Common myeloid progenitor, CD34-positive (primary cell): ENCODE results near the gene TEC.
A peak's percentile ranks its signal among the peaks of the same experiment; 100 is the strongest.
"Not testable (repeated sequence)": the region's sequence is repeated elsewhere in the genome, so short reads cannot be mapped to it uniquely, and the experiment has no call there.

Experiments used
- CTCF ChIA-PET: fragments of 350-600 bp; sonication (Branson Sonifier 250); formaldehyde crosslinking; loops from one replicate; lab custom pipeline; 2021; ENCODE audit warnings: antibody characterized with exemption; lab: Charles Lee
- POLR2A ChIA-PET: fragments of 350-600 bp; sonication (Branson Sonifier 250); formaldehyde crosslinking; loops from one replicate; lab custom pipeline; 2021; ENCODE audit warnings: antibody characterized with exemption; lab: Charles Lee
- DNase-seq, 3 donors: peaks; one replicate each; pipeline versions ENCODE4 v3.0.0 to v3.0.0-alpha.2; 2013
- H3K27ac ChIP-seq, 2 experiments: 1 replicate in 1 of 2; 2 replicates in 1 of 2; pipeline ENCODE4 v1.7.0; 2013; ENCODE audit warnings: inconsistent platforms in 2 of 2, low read length in 2 of 2, mild to moderate bottlenecking in 2 of 2, low read depth in 1 of 2, moderate library complexity in 1 of 2; ENCODE audit not compliant: severe bottlenecking in 2 of 2, insufficient read depth in 1 of 2, poor library complexity in 1 of 2
- H3K27me3 ChIP-seq, 5 experiments: replicated peaks in 2 of 5; 1 replicate in 3 of 5; 2 replicates in 2 of 5; pipeline versions ENCODE4 v1.6.1 to v1.7.0; 2013; ENCODE audit warnings: low read length in 4 of 5, mild to moderate bottlenecking in 2 of 5, moderate library complexity in 2 of 5, inconsistent platforms in 1 of 5; ENCODE audit not compliant: insufficient read depth in 5 of 5, control insufficient read depth in 4 of 5
- H3K36me3 ChIP-seq, 4 experiments: 1 replicate in 2 of 4; 2 replicates in 2 of 4; pipeline versions ENCODE4 v1.6.1 to v1.7.0; 2013; ENCODE audit warnings: low read length in 3 of 4, control low read depth in 1 of 4, mild to moderate bottlenecking in 1 of 4; ENCODE audit not compliant: control insufficient read depth in 4 of 4, insufficient read depth in 4 of 4
- H3K4me1 ChIP-seq, 4 experiments: 1 replicate in 3 of 4; 2 replicates in 1 of 4; pipeline versions ENCODE4 v1.6.1 to v1.7.1; 2013; ENCODE audit warnings: low read length in 3 of 4, mild to moderate bottlenecking in 3 of 4, control low read depth in 1 of 4, inconsistent platforms in 1 of 4, moderate library complexity in 1 of 4; ENCODE audit not compliant: control insufficient read depth in 4 of 4, insufficient read depth in 4 of 4; ENCODE audit errors: control extremely low read depth in 1 of 4
- H3K4me3 ChIP-seq, 7 experiments: 1 replicate in 4 of 7; 2 replicates in 3 of 7; pipeline versions ENCODE4 v1.5.1 to v1.7.0; 2013; ENCODE audit warnings: mild to moderate bottlenecking in 7 of 7, low read length in 6 of 7, moderate library complexity in 6 of 7, inconsistent platforms in 2 of 7, low read depth in 2 of 7, control low read depth in 1 of 7; ENCODE audit not compliant: insufficient read depth in 4 of 7, control insufficient read depth in 1 of 7; ENCODE audit errors: extremely low read depth in 1 of 7
- H3K9me3 ChIP-seq, 5 experiments: 1 replicate in 4 of 5; 2 replicates in 1 of 5; pipeline versions ENCODE4 v1.6.1 to v1.7.1; 2013; ENCODE audit warnings: low read length in 4 of 5, mild to moderate bottlenecking in 2 of 5, inconsistent platforms in 1 of 5, low read depth in 1 of 5, moderate library complexity in 1 of 5; ENCODE audit not compliant: control insufficient read depth in 4 of 5, insufficient read depth in 2 of 5; ENCODE audit errors: control extremely low read depth in 1 of 5
- WGBS: methylation state at CpG from one replicate; pipeline ENCODE4 v1.1.5; 2013; ENCODE audit not compliant: insufficient coverage; 5-methylcytosine and 5-hydroxymethylcytosine counted together

TEC gene

GRCh38 chr4:48193096-48193836, 76.4 kb downstream of the TEC start:
- Histone ChIP-seq H3K9me3 (no peaks in the 10 kb centered on the region), H3K27ac (peak overlapping the region in 1 of 2 experiments; percentile 50), H3K27me3 (no peaks in the 10 kb centered on the region), H3K36me3 (peaks cover 0 to 21% (median 5%) of the 10 kb centered on the region in 4 experiments), H3K4me1 (peaks cover 15 to 43% (median 27%) of the 10 kb centered on the region in 4 experiments), H3K4me3 (no peak overlapping the region)
- ChIA-PET CTCF (interaction anchor here (0.9 to 1.7 kb wide), 3 partner anchors 12 to 82 kb away, joined by 3 to 5 read pairs (median 4); no protein-coding TSS in a partner anchor), POLR2A (no interaction called here)
- 89% methylated on average over 4 of the region's 6 CpGs for WGBS
- DNase-seq = peak in 1 of 3 donors; percentile 35

DNA sequence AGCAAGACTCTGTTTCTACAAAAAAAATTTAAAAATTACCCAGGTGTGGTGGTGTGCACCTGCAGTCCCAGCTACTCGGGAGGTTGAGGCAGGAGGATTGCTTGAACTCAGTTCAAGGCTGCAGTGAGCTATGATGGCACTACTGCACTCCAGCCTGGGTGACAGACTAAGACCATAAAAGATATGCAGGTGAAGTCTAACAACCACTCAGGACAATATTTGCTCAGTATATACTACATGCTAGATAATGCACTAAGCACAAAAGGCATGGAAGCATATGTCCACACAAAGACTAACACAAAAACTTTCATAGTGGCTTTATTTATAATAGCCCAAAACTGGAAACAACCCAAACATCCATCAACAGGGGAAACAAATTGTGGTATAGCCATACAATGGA, 77.9 kb downstream of the TEC start:
- POLR2A ChIA-PET = interaction anchor here (0.7 kb wide), 1 partner anchor 25 kb away, joined by 3 read pairs; no protein-coding TSS in a partner anchor
- H3K4me1 ChIP-seq = peaks cover 12 to 34% (median 25%) of the 10 kb centered on the region in 4 experiments
- WGBS = 100% methylated on average over 1 of the region's 1 CpG
- H3K9me3 ChIP-seq = no peaks in the 10 kb centered on the region
- H3K27ac ChIP-seq = no peak overlapping the region
- DNase-seq = no peak
- H3K4me3 ChIP-seq = no peak overlapping the region
- CTCF ChIA-PET = interaction anchor here (1.4 to 1.7 kb wide), 2 partner anchors 13 to 84 kb away, joined by 4 to 5 read pairs; no protein-coding TSS in a partner anchor
- no peaks in the 10 kb centered on the region for H3K27me3 ChIP-seq
- peaks cover 0 to 11% (median 1%) of the 10 kb centered on the region in 4 experiments for H3K36me3 ChIP-seq

DNA sequence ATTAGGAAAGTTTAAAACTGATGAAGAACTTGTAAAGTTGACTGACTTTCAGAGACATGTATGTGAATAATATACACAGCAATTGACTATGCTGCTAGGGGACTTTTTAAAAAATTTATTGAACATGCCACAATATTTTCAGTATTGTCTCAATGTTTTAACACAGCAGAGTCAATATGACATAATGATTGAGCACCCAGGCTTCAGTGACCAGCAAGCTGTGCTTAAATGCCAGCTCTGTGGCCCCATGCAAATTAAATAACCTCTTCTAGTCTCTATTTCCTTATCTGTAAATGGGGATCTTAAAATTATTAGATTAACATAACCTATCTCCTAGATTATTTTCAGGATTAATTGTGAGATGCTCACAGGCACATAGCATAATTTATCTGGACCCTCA, 78.8 kb downstream of the TEC start:
- H3K27ac ChIP-seq = peak overlapping the region in 1 of 2 experiments; percentile 14
- no peaks in the 10 kb centered on the region for H3K27me3 ChIP-seq
- peaks cover 0 to 10% (median 1%) of the 10 kb centered on the region in 4 experiments for H3K36me3 ChIP-seq
- no peak for DNase-seq
- no peak overlapping the region for H3K4me3 ChIP-seq
- peaks cover 10 to 27% (median 18%) of the 10 kb centered on the region in 4 experiments for H3K4me1 ChIP-seq
- ChIA-PET POLR2A (no interaction called here), CTCF (no interaction called here)
- H3K9me3 ChIP-seq = no peaks in the 10 kb centered on the region

- ChIA-PET CTCF (no interaction called here), POLR2A (no interaction called here)
- Histone ChIP-seq H3K9me3 (no peaks in the 10 kb centered on the region), H3K4me3 (no peak overlapping the region), H3K27me3 (no peaks in the 10 kb centered on the region), H3K4me1 (peaks cover 0 to 16% (median 8%) of the 10 kb centered on the region in 4 experiments), H3K27ac (no peak overlapping the region), H3K36me3 (peaks cover 0 to 10% (median 1%) of the 10 kb centered on the region in 4 experiments)
- 20% methylated on average over 1 of the region's 2 CpGs for WGBS
- no peak for DNase-seq
Observed at GRCh38 chr4:48189731-48190130, 79.9 kb downstream of the TEC start.

- POLR2A ChIA-PET = no interaction called here
- Histone ChIP-seq H3K27me3 (no peaks in the 10 kb centered on the region), H3K9me3 (no peaks in the 10 kb centered on the region), H3K4me1 (peaks cover 0 to 4% (median under 1%) of the 10 kb centered on the region in 4 experiments), H3K27ac (no peak overlapping the region), H3K4me3 (no peak overlapping the region), H3K36me3 (peaks cover under 1 to 5% (median 2%) of the 10 kb centered on the region in 4 experiments)
- no CpG with 5 or more reads among the region's 2 CpGs for WGBS
- CTCF ChIA-PET = interaction anchor here (0.9 to 1.6 kb wide), 2 partner anchors 10 to 13 kb away, joined by 3 read pairs; no protein-coding TSS in a partner anchor
- DNase-seq = no peak
Observed at GRCh38 chr4:48188390-48188789, 81.2 kb downstream of the TEC start.

DNA sequence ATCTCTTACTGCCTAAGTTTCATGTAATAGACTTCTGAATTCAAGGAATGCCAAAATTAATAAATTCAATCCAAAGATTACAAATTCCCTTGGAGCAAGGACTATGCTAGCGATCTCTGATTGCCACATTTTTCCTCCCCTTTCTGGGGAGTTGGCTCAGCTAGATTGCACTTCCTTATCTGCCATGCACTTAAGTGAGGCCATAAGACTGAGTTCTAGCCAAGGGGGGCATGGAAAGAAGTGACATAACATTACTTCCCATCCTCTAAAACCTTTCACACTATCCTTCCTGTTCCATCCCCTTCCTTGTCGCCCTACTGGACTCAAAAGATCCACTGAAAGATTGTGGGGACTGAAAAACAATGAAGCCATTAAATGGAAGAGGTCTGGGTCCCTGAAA, 81.8 kb downstream of the TEC start:
- POLR2A ChIA-PET = no interaction called here
- no CpG with 5 or more reads among the region's 2 CpGs for WGBS
- peaks cover 0 to 4% (median 0%) of the 10 kb centered on the region in 4 experiments for H3K4me1 ChIP-seq
- CTCF ChIA-PET = interaction anchor here (0.9 to 1.6 kb wide), 2 partner anchors 10 to 13 kb away, joined by 3 read pairs; no protein-coding TSS in a partner anchor
- H3K9me3 ChIP-seq = no peaks in the 10 kb centered on the region
- H3K27me3 ChIP-seq = no peaks in the 10 kb centered on the region
- H3K36me3 ChIP-seq = peaks cover 2 to 10% (median 5%) of the 10 kb centered on the region in 4 experiments
- no peak overlapping the region for H3K4me3 ChIP-seq
- H3K27ac ChIP-seq = no peak overlapping the region
- peak in 1 of 3 donors; percentile 61 for DNase-seq

- H3K27me3 ChIP-seq, H3K4me3 ChIP-seq, H3K27ac ChIP-seq, H3K9me3 ChIP-seq, H3K4me1 ChIP-seq, CTCF ChIA-PET, POLR2A ChIA-PET, DNase-seq: not testable (repeated sequence)
- WGBS = no CpG with 5 or more reads among the region's 5 CpGs
- H3K36me3 ChIP-seq = peaks cover 2 to 16% (median 5%) of the 10 kb centered on the region in 4 experiments
Observed at GRCh38 chr4:48187066-48187465, 82.6 kb downstream of the TEC start.
